Measurements from ENCODE around the gene ITPRIPL1.

DNA sequence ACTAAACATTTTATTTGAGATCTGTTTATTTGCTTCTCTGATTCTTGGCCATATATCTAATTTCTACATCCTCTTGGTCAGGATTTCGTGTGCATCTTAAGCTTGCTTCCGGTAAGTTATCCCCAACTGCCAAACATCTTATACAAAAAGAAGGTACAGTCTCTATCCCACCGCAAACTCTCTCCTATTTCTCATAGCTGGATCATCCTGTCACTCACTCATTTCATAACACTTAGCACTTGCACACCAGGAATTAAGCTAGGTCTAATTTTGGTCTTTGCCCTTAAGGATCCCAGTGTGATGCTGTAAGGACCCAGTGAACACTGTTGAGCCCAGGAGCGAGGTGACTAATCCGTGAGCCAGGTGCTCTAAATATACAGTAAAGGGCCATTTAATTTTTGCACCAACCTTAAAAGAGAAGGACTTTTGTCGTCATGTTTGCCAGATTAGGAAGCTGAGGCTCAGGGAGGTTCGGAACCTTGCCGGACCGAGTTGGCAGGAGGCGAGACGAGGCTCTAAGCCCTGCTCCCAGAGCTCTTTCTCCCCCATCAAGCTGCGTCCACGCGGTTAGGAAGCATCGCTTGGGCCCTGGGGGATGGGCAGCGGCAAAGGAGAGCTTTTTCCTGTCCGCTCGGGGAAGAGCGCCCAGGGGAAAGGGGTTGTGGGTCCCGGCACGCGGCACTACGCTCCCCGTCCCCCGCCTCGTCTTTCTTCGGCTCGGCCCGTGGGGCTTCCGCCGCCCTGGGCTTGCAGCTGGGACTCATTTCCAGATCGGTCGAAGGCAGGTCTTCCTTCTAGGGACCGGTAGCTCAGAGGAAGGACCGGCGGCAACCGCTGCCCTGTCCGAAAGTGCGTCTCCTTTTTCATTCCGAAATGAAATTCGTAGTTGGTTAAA is 4.1 kb upstream of the ITPRIPL1 start:
- TF ChIP-seq, protein P1, sequence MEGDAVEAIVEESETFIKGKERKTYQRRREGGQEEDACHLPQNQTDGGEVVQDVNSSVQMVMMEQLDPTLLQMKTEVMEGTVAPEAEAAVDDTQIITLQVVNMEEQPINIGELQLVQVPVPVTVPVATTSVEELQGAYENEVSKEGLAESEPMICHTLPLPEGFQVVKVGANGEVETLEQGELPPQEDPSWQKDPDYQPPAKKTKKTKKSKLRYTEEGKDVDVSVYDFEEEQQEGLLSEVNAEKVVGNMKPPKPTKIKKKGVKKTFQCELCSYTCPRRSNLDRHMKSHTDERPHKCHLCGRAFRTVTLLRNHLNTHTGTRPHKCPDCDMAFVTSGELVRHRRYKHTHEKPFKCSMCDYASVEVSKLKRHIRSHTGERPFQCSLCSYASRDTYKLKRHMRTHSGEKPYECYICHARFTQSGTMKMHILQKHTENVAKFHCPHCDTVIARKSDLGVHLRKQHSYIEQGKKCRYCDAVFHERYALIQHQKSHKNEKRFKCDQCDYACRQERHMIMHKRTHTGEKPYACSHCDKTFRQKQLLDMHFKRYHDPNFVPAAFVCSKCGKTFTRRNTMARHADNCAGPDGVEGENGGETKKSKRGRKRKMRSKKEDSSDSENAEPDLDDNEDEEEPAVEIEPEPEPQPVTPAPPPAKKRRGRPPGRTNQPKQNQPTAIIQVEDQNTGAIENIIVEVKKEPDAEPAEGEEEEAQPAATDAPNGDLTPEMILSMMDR (IDR thresholded peaks at IDR 0.05) = no peak
- no peak for TF ChIP-seq TCF12 (IDR thresholded peaks at IDR 0.05)
- TF ChIP-seq SIN3A (IDR thresholded peaks at IDR 0.05; ENCODE audit: borderline replicate concordance, low read depth, low read length) = no peak
- no peak for TF ChIP-seq ZBTB33 (IDR thresholded peaks at IDR 0.05; ENCODE audit: borderline replicate concordance, low read depth)
- no peak for TF ChIP-seq POLR2AphosphoS5 (IDR thresholded peaks at IDR 0.05; ENCODE audit: low read depth, low read length)
- no peak for TF ChIP-seq YY1 (IDR thresholded peaks at IDR 0.05; ENCODE audit: low read depth)
- no peak for TF ChIP-seq REST (IDR thresholded peaks at IDR 0.05; ENCODE audit: low read depth, low read length)
